ENCODE results near the gene LMBR1.

GRCh38 chr7:156898938-156899337, 6.0 kb upstream of the LMBR1 start:
- no peak for TF ChIP-seq SIN3A (IDR thresholded peaks at IDR 0.05; ENCODE audit: borderline replicate concordance, insufficient read depth, low read length)
- TF ChIP-seq POLR2AphosphoS5 (IDR thresholded peaks at IDR 0.05; ENCODE audit: low read depth, low read length), result no peak

Measured in PFSK-1 (cell line).